Stomach (tissue), 4 donors: ENCODE measurements around the gene PTPRM.

Experiments used
- EP300 ChIP-seq: sonication (generic); formaldehyde crosslinking; IDR thresholded peaks from one replicate; pipeline ENCODE4 v1.6.1; 2017; ENCODE audit warnings: antibody characterized with exemption
- POLR2A ChIP-seq, 4 donors: fragments of 450-650 bp; IDR thresholded peaks; one replicate each; pipeline ENCODE4 v1.6.1; 2016; ENCODE audit warnings: antibody characterized with exemption in 4 of 4, control low read depth in 2 of 4, mild to moderate bottlenecking in 1 of 4, moderate library complexity in 1 of 4
- POLR2AphosphoS5 ChIP-seq, 3 donors: sonication (generic); formaldehyde crosslinking; IDR thresholded peaks; one replicate each; pipeline ENCODE4 v1.6.1; 2016; ENCODE audit warnings: antibody characterized with exemption in 3 of 3
- TF ChIP-seq, protein P1 (sequence below), 7 experiments: fragments of 450-650 bp in 4 of 7; fragments of 200-600 bp in 3 of 7; sonication (generic) in 3 of 7; IDR thresholded peaks; one replicate each; pipeline ENCODE4 v1.5.1; 2016 to 2019; ENCODE audit warnings: antibody characterized with exemption in 7 of 7, control low read depth in 2 of 7, mild to moderate bottlenecking in 1 of 7

DNA sequence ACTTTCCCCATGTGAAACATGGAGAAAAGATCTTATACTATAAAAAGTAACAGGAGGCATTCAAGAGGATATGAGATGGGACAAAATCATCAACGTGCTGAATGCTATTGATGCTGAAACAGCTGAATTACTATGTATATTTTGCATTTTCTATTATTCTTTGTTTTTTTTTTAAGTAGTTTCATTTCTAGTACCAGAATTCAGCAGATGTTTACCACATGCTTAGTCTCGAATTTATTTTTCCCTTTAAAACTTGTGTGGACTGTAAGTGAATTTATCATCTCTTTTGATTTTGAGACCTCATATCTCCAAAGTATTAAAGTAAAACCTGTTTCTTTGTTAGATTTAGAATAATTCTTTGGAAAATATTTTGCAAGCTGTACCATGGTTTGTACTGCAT is 205.8 kb downstream of the PTPRM start:
- TF ChIP-seq POLR2A (IDR thresholded peaks at IDR 0.05): no peak
- TF ChIP-seq, protein P1, sequence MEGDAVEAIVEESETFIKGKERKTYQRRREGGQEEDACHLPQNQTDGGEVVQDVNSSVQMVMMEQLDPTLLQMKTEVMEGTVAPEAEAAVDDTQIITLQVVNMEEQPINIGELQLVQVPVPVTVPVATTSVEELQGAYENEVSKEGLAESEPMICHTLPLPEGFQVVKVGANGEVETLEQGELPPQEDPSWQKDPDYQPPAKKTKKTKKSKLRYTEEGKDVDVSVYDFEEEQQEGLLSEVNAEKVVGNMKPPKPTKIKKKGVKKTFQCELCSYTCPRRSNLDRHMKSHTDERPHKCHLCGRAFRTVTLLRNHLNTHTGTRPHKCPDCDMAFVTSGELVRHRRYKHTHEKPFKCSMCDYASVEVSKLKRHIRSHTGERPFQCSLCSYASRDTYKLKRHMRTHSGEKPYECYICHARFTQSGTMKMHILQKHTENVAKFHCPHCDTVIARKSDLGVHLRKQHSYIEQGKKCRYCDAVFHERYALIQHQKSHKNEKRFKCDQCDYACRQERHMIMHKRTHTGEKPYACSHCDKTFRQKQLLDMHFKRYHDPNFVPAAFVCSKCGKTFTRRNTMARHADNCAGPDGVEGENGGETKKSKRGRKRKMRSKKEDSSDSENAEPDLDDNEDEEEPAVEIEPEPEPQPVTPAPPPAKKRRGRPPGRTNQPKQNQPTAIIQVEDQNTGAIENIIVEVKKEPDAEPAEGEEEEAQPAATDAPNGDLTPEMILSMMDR (IDR thresholded peaks at IDR 0.05): no peak
- no peak for TF ChIP-seq POLR2AphosphoS5 (IDR thresholded peaks at IDR 0.05)
- TF ChIP-seq EP300: no peak
